Peyer's patch (tissue), 4 donors: Measurements from ENCODE around the gene NDC80.

Experiments used
- POLR2A ChIP-seq, 2 donors: fragments of 450-650 bp; IDR thresholded peaks; one replicate each; pipeline ENCODE4 v1.5.1; 2017; ENCODE audit warnings: antibody characterized with exemption in 2 of 2, mild to moderate bottlenecking in 2 of 2, moderate library complexity in 2 of 2
- TF ChIP-seq, protein P1 (sequence below), 6 experiments: fragments of 450-650 bp in 4 of 6; fragments of 200-600 bp in 2 of 6; sonication (generic) in 1 of 6; IDR thresholded peaks; one replicate each; pipeline ENCODE4 v1.5.1; 2017 to 2019; ENCODE audit warnings: antibody characterized with exemption in 6 of 6, mild to moderate bottlenecking in 3 of 6, moderate library complexity in 1 of 6

- TF ChIP-seq POLR2A (IDR thresholded peaks at IDR 0.05) = no peak
- TF ChIP-seq, protein P1, sequence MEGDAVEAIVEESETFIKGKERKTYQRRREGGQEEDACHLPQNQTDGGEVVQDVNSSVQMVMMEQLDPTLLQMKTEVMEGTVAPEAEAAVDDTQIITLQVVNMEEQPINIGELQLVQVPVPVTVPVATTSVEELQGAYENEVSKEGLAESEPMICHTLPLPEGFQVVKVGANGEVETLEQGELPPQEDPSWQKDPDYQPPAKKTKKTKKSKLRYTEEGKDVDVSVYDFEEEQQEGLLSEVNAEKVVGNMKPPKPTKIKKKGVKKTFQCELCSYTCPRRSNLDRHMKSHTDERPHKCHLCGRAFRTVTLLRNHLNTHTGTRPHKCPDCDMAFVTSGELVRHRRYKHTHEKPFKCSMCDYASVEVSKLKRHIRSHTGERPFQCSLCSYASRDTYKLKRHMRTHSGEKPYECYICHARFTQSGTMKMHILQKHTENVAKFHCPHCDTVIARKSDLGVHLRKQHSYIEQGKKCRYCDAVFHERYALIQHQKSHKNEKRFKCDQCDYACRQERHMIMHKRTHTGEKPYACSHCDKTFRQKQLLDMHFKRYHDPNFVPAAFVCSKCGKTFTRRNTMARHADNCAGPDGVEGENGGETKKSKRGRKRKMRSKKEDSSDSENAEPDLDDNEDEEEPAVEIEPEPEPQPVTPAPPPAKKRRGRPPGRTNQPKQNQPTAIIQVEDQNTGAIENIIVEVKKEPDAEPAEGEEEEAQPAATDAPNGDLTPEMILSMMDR (IDR thresholded peaks at IDR 0.05) = peak in 1 of 6 experiments; percentile 15
Observed at GRCh38 chr18:2627821-2628276, 56.5 kb downstream of the NDC80 start.
